Sigmoid colon (tissue), 4 donors: ENCODE data around the gene GTF2H3.

ENCODE experiments used
- CTCF ChIP-seq, 4 experiments: fragments of 450-650 bp in 3 of 4; fragments of 200-600 bp in 1 of 4; IDR thresholded peaks; one replicate each; pipeline ENCODE4 v1.5.1; 2016 to 2019; ENCODE audit warnings: antibody characterized with exemption in 4 of 4, mild to moderate bottlenecking in 3 of 4, moderate library complexity in 2 of 4
- EP300 ChIP-seq, 4 donors: sonication (generic); formaldehyde crosslinking; IDR thresholded peaks; one replicate each; pipeline ENCODE4 v1.6.1; 2017; ENCODE audit warnings: antibody characterized with exemption in 4 of 4
- POLR2A ChIP-seq, 2 donors: fragments of 450-650 bp; IDR thresholded peaks; one replicate each; pipeline ENCODE4 v1.6.1; 2016; ENCODE audit warnings: antibody characterized with exemption in 2 of 2, mild to moderate bottlenecking in 2 of 2, moderate library complexity in 2 of 2
- POLR2AphosphoS5 ChIP-seq, 4 donors: sonication (generic); formaldehyde crosslinking; IDR thresholded peaks; one replicate each; pipeline ENCODE4 v1.6.1; 2017; ENCODE audit warnings: antibody characterized with exemption in 4 of 4

DNA sequence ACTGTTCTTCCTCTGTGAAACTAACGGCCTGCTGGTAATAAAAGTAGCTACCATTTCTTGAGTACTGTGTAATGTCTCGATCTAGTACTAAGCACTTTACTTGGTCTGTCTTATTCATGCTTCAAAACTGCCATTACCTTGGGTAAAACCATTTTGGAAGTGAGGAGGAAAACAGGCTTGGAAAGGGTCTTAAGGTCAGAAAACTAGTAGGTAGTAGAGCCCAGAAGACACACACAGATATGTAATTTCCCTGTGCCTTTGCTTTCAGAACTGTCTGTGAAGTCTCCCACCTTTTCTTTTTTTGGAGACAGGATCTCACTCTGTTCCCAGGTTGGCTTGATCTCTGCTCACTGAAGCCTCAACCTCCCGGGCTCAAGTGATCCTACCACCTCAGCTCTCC, 35.1 kb upstream of the GTF2H3 start:
- no peak for TF ChIP-seq CTCF (IDR thresholded peaks at IDR 0.05)
- no peak for TF ChIP-seq POLR2A (IDR thresholded peaks at IDR 0.05)
- no peak for TF ChIP-seq POLR2AphosphoS5 (IDR thresholded peaks at IDR 0.05)
- TF ChIP-seq EP300 (IDR thresholded peaks at IDR 0.05) = no peak
